ENCODE measurements around the gene IL3.

DNA sequence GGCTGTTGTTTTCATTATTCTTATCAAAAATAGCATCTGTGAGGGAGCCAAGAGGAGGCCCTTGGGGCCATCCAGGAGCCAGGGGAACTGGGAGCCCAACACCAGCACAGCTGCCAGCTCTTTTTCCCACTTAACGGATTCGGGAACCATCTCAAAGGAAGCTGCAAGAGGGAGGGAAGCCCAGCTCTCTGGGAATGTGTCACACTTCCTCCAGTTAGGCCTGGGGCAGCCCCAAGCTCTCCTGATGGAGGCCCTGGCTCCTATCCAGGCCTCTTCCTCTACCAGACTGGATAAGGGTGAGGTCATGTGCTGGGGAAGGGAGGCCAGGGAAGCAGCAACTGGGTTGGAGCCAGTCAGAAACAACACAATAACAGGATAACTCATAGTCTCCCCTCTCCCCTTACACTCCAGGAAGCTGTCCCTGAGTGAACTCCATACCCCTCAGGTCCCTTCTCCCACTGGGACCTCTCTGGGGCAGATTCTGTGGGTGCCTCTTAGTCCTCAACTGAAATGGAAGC, 25.9 kb downstream of the IL3 start:
- TF ChIP-seq, protein P1, sequence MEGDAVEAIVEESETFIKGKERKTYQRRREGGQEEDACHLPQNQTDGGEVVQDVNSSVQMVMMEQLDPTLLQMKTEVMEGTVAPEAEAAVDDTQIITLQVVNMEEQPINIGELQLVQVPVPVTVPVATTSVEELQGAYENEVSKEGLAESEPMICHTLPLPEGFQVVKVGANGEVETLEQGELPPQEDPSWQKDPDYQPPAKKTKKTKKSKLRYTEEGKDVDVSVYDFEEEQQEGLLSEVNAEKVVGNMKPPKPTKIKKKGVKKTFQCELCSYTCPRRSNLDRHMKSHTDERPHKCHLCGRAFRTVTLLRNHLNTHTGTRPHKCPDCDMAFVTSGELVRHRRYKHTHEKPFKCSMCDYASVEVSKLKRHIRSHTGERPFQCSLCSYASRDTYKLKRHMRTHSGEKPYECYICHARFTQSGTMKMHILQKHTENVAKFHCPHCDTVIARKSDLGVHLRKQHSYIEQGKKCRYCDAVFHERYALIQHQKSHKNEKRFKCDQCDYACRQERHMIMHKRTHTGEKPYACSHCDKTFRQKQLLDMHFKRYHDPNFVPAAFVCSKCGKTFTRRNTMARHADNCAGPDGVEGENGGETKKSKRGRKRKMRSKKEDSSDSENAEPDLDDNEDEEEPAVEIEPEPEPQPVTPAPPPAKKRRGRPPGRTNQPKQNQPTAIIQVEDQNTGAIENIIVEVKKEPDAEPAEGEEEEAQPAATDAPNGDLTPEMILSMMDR (conservative IDR thresholded peaks at IDR 0.05; ENCODE audit: low read depth, low read length), result no peak
- TF ChIP-seq POLR2A (IDR thresholded peaks at IDR 0.05; ENCODE audit: low read depth, low read length), result no peak
- TF ChIP-seq RAD21 (IDR thresholded peaks at IDR 0.05; ENCODE audit: low read length), result peak; percentile 9; the same call in 1 of the 2 replicates
- TF ChIP-seq, protein P2, sequence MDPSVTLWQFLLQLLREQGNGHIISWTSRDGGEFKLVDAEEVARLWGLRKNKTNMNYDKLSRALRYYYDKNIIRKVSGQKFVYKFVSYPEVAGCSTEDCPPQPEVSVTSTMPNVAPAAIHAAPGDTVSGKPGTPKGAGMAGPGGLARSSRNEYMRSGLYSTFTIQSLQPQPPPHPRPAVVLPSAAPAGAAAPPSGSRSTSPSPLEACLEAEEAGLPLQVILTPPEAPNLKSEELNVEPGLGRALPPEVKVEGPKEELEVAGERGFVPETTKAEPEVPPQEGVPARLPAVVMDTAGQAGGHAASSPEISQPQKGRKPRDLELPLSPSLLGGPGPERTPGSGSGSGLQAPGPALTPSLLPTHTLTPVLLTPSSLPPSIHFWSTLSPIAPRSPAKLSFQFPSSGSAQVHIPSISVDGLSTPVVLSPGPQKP (IDR thresholded peaks at IDR 0.05; ENCODE audit: borderline replicate concordance, low read depth, low read length), result no peak
- peak; percentile 47 for TF ChIP-seq BHLHE40 (IDR thresholded peaks at IDR 0.05; ENCODE audit: low read depth, low read length)
- no peak for TF ChIP-seq SMC3 (IDR thresholded peaks at IDR 0.05; ENCODE audit: low read depth, low read length)
- no peak for TF ChIP-seq MAFK (IDR thresholded peaks at IDR 0.05; ENCODE audit: low read depth, low read length)
- TF ChIP-seq RCOR1 (IDR thresholded peaks at IDR 0.05; ENCODE audit: insufficient replicate concordance, low read length), result no peak
- no peak for TF ChIP-seq MXI1 (IDR thresholded peaks at IDR 0.05; ENCODE audit: borderline replicate concordance, low read depth, low read length)
- no peak for TF ChIP-seq RFX5 (IDR thresholded peaks at IDR 0.05; ENCODE audit: low read depth, low read length)
- no peak for TF ChIP-seq CEBPB (IDR thresholded peaks at IDR 0.05; ENCODE audit: low read depth, low read length)
